Measurements from ENCODE around the gene ANKRD29.
"Not testable (repeated sequence)": the region's sequence is repeated elsewhere in the genome, so short reads cannot be mapped to it uniquely, and the experiment has no call there.

The ANKRD29 gene

DNA sequence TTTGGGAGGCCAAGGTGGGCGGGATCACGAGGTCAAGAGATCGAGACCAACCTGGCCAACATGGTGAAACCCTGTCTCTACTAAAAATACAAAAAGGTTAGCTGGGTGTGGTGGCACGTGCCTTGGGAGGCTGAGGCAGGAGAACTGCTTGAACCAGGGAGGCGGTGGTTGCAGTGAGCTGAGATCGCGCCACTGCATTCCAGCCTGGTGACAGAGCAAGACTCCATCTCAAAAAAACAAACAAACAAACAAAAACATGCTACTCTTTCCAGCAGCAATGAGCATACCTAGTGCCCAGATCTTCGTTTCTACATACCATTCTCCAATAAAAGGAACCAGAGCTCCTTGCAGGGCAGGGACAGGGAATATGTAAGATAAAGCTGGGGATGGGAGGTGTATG is 105.2 kb downstream of the ANKRD29 start:
- DNase-seq (ENCODE audit: low read depth) = not testable (repeated sequence)

DNA sequence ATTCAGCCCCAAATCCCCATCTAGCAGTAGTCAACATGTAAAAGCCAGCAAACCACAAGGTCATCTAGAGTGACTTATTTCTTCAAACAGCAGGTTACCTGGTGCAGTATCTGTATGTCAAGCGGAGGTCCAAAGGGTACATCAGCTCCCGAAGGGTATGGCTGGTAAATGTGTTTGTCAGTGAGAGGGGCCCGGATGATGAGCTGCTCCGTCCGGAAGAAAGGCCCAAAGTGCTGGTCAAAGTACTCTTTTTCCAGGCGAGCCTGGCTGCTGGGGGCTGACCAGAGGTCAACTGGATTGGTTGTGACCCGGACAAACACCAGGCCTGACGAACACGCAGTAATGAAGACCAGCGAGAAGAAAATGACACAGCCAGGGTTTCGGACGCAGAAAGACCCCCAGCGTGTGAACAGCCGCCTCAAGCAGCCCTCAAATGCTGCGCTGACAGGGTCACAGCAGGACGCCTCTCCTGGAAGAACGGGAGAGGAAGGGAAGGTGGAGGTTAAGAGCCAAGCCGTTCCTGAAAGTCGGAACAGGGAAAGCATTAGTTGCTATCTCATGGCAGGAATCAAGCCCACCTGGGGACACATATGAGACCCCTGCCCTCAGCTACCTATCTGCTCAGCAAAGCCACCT is 106.4 kb downstream of the ANKRD29 start:
- no peak for DNase-seq (ENCODE audit: low read depth)

DNA sequence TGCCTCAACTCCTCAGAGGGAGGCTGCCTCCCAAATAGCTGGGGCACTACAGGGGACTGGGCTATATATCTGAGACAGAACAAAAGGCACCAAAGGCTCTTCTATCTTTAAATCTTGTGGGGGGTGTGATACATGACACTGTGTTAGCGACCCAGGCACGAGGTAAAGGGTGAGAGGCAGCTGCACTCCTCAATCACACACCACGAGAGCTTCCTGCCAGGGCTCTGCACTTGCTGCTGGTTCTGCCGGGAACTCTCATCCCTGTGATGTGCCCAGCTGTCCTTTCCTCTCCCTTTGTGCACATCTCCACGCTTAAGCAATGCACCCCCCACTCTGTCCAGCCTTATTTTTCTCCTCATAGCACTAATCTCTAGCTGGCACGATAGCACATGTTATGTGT is 108.8 kb downstream of the ANKRD29 start:
- no peak for DNase-seq (ENCODE audit: low read depth)

DNA sequence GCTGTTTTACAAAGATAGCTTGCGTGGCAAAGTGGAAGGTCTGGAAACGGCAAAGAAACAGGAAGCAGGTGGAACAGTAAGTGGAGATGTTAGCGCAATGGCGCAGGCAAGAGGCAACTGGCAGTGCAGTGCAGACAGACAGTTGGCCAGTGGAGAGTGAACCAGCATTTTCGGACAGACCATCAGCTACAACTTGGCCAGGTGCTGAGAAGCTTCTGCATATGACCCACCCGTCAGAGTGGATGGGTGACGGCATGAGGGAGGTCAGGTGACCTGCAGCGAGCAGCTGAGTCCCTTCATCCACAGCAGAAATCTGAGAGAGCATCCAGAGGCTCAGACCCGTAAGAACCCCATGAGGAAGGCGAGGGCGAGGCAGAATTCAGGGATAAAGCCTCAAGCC is 110.2 kb downstream of the ANKRD29 start:
- no peak for DNase-seq (ENCODE audit: low read depth)

DNA sequence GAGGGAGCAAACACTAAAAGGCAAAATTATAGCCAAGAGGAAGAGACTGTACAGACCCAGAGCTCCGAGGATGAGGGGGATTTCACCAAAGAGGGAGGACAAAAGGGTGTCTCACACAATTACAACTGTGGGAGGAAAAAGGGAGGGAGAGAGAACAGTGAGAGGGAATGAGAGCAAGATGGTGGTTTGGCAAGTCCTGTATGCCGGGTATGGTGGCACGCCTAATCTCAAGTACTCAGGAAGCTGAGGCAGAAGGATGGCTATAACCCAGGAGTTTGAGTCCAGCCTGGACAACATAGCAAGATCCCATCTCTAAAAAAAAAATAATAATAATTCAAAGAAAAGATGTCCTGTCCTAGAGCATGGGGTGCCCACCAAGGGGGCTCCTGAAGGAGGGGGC is 110.7 kb downstream of the ANKRD29 start:
- no peak for DNase-seq (ENCODE audit: low read depth)

DNA sequence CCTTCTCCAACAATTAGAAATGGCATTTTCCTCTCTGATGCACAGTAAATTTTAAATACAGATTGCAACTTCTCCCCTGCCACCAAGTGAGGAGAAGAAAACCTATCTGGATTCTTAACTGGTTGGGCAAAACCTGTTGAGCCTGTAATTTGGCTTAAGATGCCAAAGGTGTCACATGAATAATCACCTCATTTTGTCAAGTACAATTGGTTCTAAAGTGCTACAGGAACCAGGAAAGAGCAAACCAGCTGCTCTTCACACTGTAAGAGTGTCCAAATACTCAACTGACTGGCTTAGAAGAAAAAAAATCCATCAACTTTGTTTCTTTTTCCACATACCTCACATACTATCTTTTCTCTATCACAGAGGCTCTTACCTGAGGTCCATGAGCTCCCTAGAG is 111.8 kb downstream of the ANKRD29 start:
- no peak for DNase-seq (ENCODE audit: low read depth)

Data from stimulated activated CD8-positive, alpha-beta memory T cell treated with anti-CD3 and anti-CD28 coated beads, Interleukin-15, amount 100 ng/mL, for 1 hour (primary cell).